Body of pancreas (tissue), 4 donors: ENCODE results near the gene WNK2. TPM values are rescaled to one million over a fixed set of nuclear protein-coding genes. Genes with fewer than 3 reads are reported as not detected.

Source experiments
- ATAC-seq: fragments of 150-250 bp; one replicate; pipeline ENCODE4 v1.9.1; 2016
- DNase-seq, 4 donors: peaks; one replicate each; pipeline ENCODE4 v3.0.0-alpha.2; 2019
- H3K27ac ChIP-seq, 4 donors: fragments of 200-600 bp; sonication (generic); 1 replicate in 3 of 4; 2 replicates in 1 of 4; pipeline versions ENCODE4 v1.5.1 to v1.6.1; 2016 to 2019; ENCODE audit warnings: mild to moderate bottlenecking in 1 of 4, mixed read lengths in 1 of 4, moderate library complexity in 1 of 4
- H3K27me3 ChIP-seq, 2 donors: fragments of 200-600 bp; sonication (generic); one replicate each; pipeline ENCODE4 v1.6.0; 2016; ENCODE audit warnings: mild to moderate bottlenecking in 1 of 2
- H3K36me3 ChIP-seq, 2 donors: fragments of 200-600 bp; sonication (generic); replicated peaks in 1 of 2; 2 replicates each; pipeline ENCODE4 v1.5.1; 2016; ENCODE audit warnings: low read depth in 2 of 2; ENCODE audit not compliant: insufficient read depth in 1 of 2
- H3K4me1 ChIP-seq: fragments of 200-600 bp; sonication (generic); one replicate; pipeline ENCODE4 v1.6.0; 2016
- H3K4me3 ChIP-seq, 2 donors: fragments of 200-600 bp; sonication (generic); 1 replicate in 1 of 2; 2 replicates in 1 of 2; pipeline ENCODE4 v1.5.1; 2016 to 2019
- H3K9me3 ChIP-seq, 3 donors: fragments of 200-600 bp; sonication (generic); 1 replicate in 2 of 3; 2 replicates in 1 of 3; pipeline ENCODE4 v1.5.1; 2016
- CTCF ChIP-seq, 7 experiments: fragments of 450-650 bp in 4 of 7; fragments of 200-600 bp in 3 of 7; sonication (generic) in 3 of 7; IDR thresholded peaks; one replicate each; pipeline ENCODE4 v1.5.1; 2016 to 2019; ENCODE audit warnings: antibody characterized with exemption in 7 of 7
- POLR2A ChIP-seq, 3 donors: fragments of 450-650 bp; IDR thresholded peaks; one replicate each; pipeline ENCODE4 v1.6.1; 2016; ENCODE audit warnings: antibody characterized with exemption in 3 of 3, mild to moderate bottlenecking in 2 of 3
- WGBS, 2 donors: methylation state at CpG; one replicate each; pipeline ENCODE4 v1.1.5; 2017; 5-methylcytosine and 5-hydroxymethylcytosine counted together
- intact Hi-C: fragments of 100-400 bp; cut with DNase I; formaldehyde crosslinking; loops from one replicate; pipeline ENCODE4 v1.15.1; 2023
- total RNA-seq, 2 donors: library from RNA; depleted of rRNA; stranded (reverse); fragments of >200 nt; gene quantifications; one replicate each; pipeline ENCODE4 v1.1.0, GENCODE V29; 2016

The WNK2 gene
- total RNA-seq, 2 donors from 2014 or later = 85.4 to 173 TPM

DNA sequence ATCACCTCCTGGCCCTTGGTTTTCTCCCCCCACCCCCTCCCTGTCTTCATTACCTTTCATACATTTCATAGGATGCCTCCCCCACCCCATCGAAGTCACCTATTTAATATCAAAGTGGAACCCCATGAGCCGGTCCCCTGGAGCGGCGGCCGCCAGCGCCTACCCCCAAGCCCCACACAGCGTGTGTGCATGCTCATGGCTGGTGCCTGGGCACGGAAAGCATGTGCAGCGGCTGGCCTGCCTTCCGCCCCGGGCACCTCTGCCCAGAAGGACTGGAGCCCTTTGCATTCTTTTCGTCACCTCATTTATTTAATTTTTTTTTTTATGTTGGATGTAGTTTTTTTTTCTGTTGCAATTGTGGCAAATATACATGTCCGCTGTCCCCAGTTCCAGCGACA is 116.2 kb downstream of the WNK2 start:
- Histone ChIP-seq H3K36me3 (no peaks in the 10 kb centered on the region), H3K4me1 (peaks cover 18% of the 10 kb centered on the region), H3K4me3 (no peak overlapping the region), H3K27ac (no peak overlapping the region), H3K27me3 (no peaks in the 10 kb centered on the region), H3K9me3 (no peaks in the 10 kb centered on the region)
- ATAC-seq = no peak
- TF ChIP-seq POLR2A (IDR thresholded peaks at IDR 0.05) = no peak
- no peak for TF ChIP-seq CTCF (IDR thresholded peaks at IDR 0.05)
- WGBS, 2 donors = 91 to 94% methylated on average over 14 of the region's 14 CpGs
- DNase-seq = peak in 1 of 4 donors; percentile 9
- intact Hi-C loops = loop anchor here (5.0 kb wide), 1 partner anchor 138 kb away; no protein-coding TSS in a partner anchor

DNA sequence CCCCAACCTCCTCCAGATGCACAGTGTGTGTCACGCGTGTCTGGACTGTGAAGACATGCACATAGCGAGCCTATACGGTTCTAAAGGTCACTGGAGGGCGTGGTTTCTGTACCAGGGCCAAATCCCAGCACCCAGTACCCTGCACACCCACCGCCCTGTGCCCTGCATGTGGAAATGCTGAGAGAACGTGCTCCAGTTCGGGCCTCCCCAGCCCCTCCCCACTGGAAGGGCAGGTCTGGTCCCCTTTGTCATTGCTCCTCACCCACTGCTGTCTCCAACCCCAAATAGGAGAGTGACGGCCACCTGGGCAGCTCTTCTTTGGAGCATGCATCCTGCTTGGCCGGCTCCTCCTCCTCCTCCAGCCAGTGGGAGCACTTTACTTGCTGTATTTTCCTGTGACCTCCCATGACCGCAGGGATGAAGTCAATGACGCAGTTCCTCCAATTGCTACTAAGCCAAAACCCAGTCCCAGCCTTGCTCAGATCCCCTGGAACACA is 116.7 kb downstream of the WNK2 start:
- 81 to 88% methylated on average over 12 of the region's 12 CpGs for WGBS, 2 donors
- ATAC-seq = no peak

GRCh38 chr9:93301291-93301811 is 117.4 kb downstream of the WNK2 start:
- ATAC-seq = no peak
- H3K4me1 ChIP-seq = peaks cover 12% of the 10 kb centered on the region
- TF ChIP-seq CTCF (IDR thresholded peaks at IDR 0.05) (no peak), POLR2A (IDR thresholded peaks at IDR 0.05) (no peak)
- no peak overlapping the region for H3K27ac ChIP-seq
- no peaks in the 10 kb centered on the region for H3K9me3 ChIP-seq
- DNase-seq = peak in 3 of 4 donors; percentile 1 to 8 (median 8)
- H3K4me3 ChIP-seq = no peak overlapping the region
- no peaks in the 10 kb centered on the region for H3K36me3 ChIP-seq
- WGBS, 2 donors = 90 to 93% methylated on average over 6 to 17 of the region's 17 CpGs
- intact Hi-C loops = loop anchor here (5.0 kb wide), 1 partner anchor 139 kb away; no protein-coding TSS in a partner anchor
- no peaks in the 10 kb centered on the region for H3K27me3 ChIP-seq

More for the DNA sequence above, 116.7 kb downstream of the WNK2 start:
- no peaks in the 10 kb centered on the region for H3K36me3 ChIP-seq
- H3K27me3 ChIP-seq = no peaks in the 10 kb centered on the region
- peak in 2 of 4 donors; percentile 1 to 7 for DNase-seq
- peaks cover 13% of the 10 kb centered on the region for H3K4me1 ChIP-seq
- no peak overlapping the region for H3K27ac ChIP-seq
- no peaks in the 10 kb centered on the region for H3K9me3 ChIP-seq
- intact Hi-C loops = loop anchor here (5.0 kb wide), 1 partner anchor 138 kb away; no protein-coding TSS in a partner anchor
- H3K4me3 ChIP-seq = no peak overlapping the region
- TF ChIP-seq CTCF (IDR thresholded peaks at IDR 0.05) = no peak
- TF ChIP-seq POLR2A (IDR thresholded peaks at IDR 0.05) = no peak

DNA sequence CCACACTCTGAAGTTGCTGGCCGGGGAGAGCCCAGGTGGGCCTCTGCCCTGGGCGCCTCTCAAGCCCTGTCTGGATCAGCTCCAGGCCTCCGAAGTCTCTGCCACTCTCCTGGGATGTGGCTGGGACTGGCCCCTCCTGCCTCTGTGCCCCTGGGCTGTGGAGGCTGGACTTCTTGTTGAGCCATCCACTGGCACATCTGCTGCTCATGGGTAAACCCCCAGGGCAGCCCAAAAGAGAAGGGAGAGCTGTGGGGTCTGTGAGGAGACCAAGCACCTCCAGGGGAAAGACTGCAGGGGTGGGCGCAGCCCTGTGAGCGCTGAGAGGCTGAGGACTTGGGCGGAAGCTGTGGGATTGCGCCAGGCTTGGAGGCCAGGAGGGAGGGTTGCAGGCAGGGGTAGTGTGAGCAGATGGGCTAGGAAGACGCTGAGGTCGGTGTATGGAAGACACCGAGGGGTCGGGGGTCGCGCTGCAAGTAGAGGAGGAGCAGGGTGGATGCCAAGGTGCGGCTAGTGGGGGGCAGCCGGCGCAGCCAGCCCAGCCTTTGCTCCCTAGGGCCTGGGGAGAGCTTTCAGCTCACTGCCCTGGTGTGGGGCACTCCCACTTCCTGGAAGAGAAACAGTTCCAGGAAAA is 118.1 kb downstream of the WNK2 start:
- H3K27ac ChIP-seq = peak overlapping the region in 1 of 4 donors; percentile 14
- intact Hi-C loops = loop anchor here (5.0 kb wide), 1 partner anchor 140 kb away; no protein-coding TSS in a partner anchor
- no peaks in the 10 kb centered on the region for H3K36me3 ChIP-seq
- H3K9me3 ChIP-seq = no peaks in the 10 kb centered on the region
- H3K4me3 ChIP-seq = no peak overlapping the region
- peaks cover 12% of the 10 kb centered on the region for H3K4me1 ChIP-seq
- WGBS, 2 donors = 80% methylated on average over 16 of the region's 16 CpGs
- no peaks in the 10 kb centered on the region for H3K27me3 ChIP-seq
- TF ChIP-seq CTCF (IDR thresholded peaks at IDR 0.05) = no peak
- TF ChIP-seq POLR2A (IDR thresholded peaks at IDR 0.05) = no peak
- peak in 3 of 4 donors; percentile 2 to 11 (median 10) for DNase-seq
- ATAC-seq = no peak
